Sigmoid colon (tissue), 4 donors: ENCODE measurements around the gene CERS6.

ENCODE experiments used
- EP300 ChIP-seq, 4 donors: sonication (generic); formaldehyde crosslinking; IDR thresholded peaks; one replicate each; pipeline ENCODE4 v1.6.1; 2017; ENCODE audit warnings: antibody characterized with exemption in 4 of 4
- POLR2A ChIP-seq, 2 donors: fragments of 450-650 bp; IDR thresholded peaks; one replicate each; pipeline ENCODE4 v1.6.1; 2016; ENCODE audit warnings: antibody characterized with exemption in 2 of 2, mild to moderate bottlenecking in 2 of 2, moderate library complexity in 2 of 2
- TF ChIP-seq, protein P1 (sequence below), 4 experiments: fragments of 450-650 bp in 3 of 4; fragments of 200-600 bp in 1 of 4; IDR thresholded peaks; one replicate each; pipeline ENCODE4 v1.5.1; 2016 to 2019; ENCODE audit warnings: antibody characterized with exemption in 4 of 4, mild to moderate bottlenecking in 3 of 4, moderate library complexity in 2 of 4

DNA sequence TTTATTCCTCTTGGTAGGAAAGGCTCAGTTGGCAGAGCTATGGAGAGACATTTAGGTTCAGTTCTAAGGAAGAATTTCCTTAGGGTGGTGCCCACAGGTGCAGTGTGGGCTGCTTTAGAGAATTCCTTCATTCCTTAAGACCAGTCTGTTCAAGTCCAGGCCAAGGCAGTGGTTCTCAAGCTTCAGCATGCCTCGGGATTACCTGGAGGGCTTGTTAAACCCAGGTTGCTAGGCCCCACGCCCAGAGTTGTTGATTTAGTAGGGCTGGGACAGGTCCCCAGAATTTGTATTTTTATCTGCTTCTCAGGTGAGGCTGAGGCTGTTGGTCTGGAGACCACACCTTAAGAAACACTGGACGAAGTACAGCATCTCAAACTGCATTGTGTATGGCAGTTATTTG, 68.9 kb downstream of the CERS6 start:
- TF ChIP-seq, protein P1, sequence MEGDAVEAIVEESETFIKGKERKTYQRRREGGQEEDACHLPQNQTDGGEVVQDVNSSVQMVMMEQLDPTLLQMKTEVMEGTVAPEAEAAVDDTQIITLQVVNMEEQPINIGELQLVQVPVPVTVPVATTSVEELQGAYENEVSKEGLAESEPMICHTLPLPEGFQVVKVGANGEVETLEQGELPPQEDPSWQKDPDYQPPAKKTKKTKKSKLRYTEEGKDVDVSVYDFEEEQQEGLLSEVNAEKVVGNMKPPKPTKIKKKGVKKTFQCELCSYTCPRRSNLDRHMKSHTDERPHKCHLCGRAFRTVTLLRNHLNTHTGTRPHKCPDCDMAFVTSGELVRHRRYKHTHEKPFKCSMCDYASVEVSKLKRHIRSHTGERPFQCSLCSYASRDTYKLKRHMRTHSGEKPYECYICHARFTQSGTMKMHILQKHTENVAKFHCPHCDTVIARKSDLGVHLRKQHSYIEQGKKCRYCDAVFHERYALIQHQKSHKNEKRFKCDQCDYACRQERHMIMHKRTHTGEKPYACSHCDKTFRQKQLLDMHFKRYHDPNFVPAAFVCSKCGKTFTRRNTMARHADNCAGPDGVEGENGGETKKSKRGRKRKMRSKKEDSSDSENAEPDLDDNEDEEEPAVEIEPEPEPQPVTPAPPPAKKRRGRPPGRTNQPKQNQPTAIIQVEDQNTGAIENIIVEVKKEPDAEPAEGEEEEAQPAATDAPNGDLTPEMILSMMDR (IDR thresholded peaks at IDR 0.05), result no peak
- no peak for TF ChIP-seq POLR2A (IDR thresholded peaks at IDR 0.05)
- no peak for TF ChIP-seq EP300 (IDR thresholded peaks at IDR 0.05)
